ENCODE data around the gene GALNT18. TPM values are rescaled to one million over a fixed set of nuclear protein-coding genes. Genes with fewer than 3 reads are reported as not detected.

Gene GALNT18
- polyA plus RNA-seq, 1 donor (not counting 4 experiments of a cell fraction or from before 2014, with no cell fraction given), result 27.2 TPM

DNA sequence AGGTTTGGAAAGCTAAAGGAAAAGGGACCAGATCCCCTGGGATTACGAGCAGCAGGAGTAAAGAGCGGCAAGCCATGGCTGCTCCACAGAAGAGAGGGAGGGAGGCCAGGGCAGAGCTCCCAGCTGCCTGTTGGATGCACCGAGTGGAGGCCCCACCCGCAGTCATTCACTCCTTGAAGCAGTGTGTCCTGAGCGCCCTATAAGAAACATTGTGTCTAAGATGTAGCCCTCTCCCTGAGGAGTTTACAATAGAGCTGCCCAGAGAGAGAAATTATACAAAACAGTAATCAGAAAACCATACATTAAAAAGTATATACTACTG, 214.1 kb downstream of the GALNT18 start:
- no peak for TF ChIP-seq EZH2 (IDR thresholded peaks at IDR 0.05; ENCODE audit: low read length)
- TF ChIP-seq, protein P1, sequence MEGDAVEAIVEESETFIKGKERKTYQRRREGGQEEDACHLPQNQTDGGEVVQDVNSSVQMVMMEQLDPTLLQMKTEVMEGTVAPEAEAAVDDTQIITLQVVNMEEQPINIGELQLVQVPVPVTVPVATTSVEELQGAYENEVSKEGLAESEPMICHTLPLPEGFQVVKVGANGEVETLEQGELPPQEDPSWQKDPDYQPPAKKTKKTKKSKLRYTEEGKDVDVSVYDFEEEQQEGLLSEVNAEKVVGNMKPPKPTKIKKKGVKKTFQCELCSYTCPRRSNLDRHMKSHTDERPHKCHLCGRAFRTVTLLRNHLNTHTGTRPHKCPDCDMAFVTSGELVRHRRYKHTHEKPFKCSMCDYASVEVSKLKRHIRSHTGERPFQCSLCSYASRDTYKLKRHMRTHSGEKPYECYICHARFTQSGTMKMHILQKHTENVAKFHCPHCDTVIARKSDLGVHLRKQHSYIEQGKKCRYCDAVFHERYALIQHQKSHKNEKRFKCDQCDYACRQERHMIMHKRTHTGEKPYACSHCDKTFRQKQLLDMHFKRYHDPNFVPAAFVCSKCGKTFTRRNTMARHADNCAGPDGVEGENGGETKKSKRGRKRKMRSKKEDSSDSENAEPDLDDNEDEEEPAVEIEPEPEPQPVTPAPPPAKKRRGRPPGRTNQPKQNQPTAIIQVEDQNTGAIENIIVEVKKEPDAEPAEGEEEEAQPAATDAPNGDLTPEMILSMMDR (optimal IDR thresholded peaks at IDR 0.05 in 1 of 3, IDR thresholded peaks at IDR 0.05 in 1 of 3, conservative IDR thresholded peaks at IDR 0.05 in 1 of 3; ENCODE audit: extremely low read depth in 1 of 3, insufficient read depth in 2 of 3, low read length in 3 of 3), result no peak
- no peaks in the 10 kb centered on the region for H3K27me3 ChIP-seq (ENCODE audit: control insufficient read depth, extremely low read depth, insufficient read depth, low read length)
- H3K9me1 ChIP-seq (ENCODE audit: control insufficient read depth, extremely low read depth, insufficient read depth, low read length), result no peaks in the 10 kb centered on the region

DNA sequence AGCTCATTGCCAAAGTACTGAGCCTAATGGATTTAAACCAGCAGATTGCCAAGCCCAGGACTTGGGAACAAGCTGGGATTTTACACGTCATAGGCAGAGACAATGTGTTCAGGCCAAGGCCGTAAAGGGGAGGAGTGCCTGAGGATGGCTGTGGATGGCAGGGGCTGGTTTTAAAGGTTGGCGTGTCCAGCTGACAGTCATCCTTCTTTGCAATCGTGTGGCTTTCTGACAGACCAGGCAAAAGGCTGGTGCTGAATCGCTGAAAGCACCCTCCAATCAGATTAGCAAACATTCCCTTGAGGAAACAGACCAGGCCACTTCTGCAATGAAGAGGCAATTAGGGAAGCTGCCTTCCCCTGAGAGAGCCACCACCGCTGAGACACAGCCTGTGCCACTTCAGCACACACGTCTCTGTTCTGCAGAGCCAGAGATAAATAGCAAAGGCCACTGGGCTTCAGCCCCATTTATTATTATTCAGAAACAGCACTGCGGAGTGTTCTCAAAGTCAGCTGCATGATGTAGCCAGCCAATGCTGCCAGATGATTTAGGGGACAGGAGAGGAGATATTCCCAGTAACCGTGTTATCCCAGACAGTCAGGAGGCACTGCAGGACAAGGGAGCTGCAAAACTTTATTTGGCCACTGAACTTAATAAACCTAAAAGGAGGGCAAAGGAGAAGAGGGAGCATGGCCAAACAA, 214.6 kb downstream of the GALNT18 start:
- dilution Hi-C loops (cut with MboI; ENCODE audit: extremely low pct_ligation_motif_present, low sequenced_read_pairs), result no loop called here
- FAIRE-seq, result no peak

More for the DNA sequence above, 214.1 kb downstream of the GALNT18 start:
- H3K4me1 ChIP-seq (ENCODE audit: control insufficient read depth, extremely low read depth, insufficient read depth, low read length), result peaks cover 25% of the 10 kb centered on the region
- dilution Hi-C loops (cut with MboI; ENCODE audit: extremely low pct_ligation_motif_present, low sequenced_read_pairs), result no loop called here
- no peak overlapping the region for H3K27ac ChIP-seq (ENCODE audit: control insufficient read depth, insufficient read depth, low read length)
- peaks cover 2% of the 10 kb centered on the region for H3K79me2 ChIP-seq (ENCODE audit: control insufficient read depth, insufficient read depth, low read length)
- H3K36me3 ChIP-seq (ENCODE audit: control insufficient read depth in 2 of 2, extremely low read depth in 1 of 2, insufficient read depth in 2 of 2, low read length in 2 of 2), result peaks cover 0 to 7% of the 10 kb centered on the region in 2 experiments
- H2AFZ ChIP-seq (ENCODE audit: control insufficient read depth, low read length), result no peak overlapping the region
- no peak overlapping the region for H3K4me2 ChIP-seq (ENCODE audit: control insufficient read depth, extremely low read depth, insufficient read depth, low read depth, low read length)
- peaks cover 10% of the 10 kb centered on the region for H4K20me1 ChIP-seq (ENCODE audit: control insufficient read depth, extremely low read depth, insufficient read depth, low read length)
- no peak overlapping the region for H3K4me3 ChIP-seq (ENCODE audit: control insufficient read depth in 2 of 3, extremely low read depth in 1 of 3, insufficient read depth in 2 of 3, low read depth in 1 of 3, low read length in 3 of 3)
- no peaks in the 10 kb centered on the region for H3K9me3 ChIP-seq (ENCODE audit: control insufficient read depth, low read depth, low read length)
- H3K9ac ChIP-seq (ENCODE audit: control insufficient read depth, extremely low read depth, insufficient read depth, low read length), result no peak overlapping the region
- DNase-seq (ENCODE audit: low read depth, low spot score), result no peak
- no peak for FAIRE-seq

More for the DNA sequence above, 214.6 kb downstream of the GALNT18 start:
- Histone ChIP-seq H3K9ac (ENCODE audit: control insufficient read depth, extremely low read depth, insufficient read depth, low read length) (no peak overlapping the region), H3K79me2 (ENCODE audit: control insufficient read depth, insufficient read depth, low read length) (peaks cover 2% of the 10 kb centered on the region), H3K36me3 (ENCODE audit: control insufficient read depth in 2 of 2, extremely low read depth in 1 of 2, insufficient read depth in 2 of 2, low read length in 2 of 2) (peaks cover 0 to 7% of the 10 kb centered on the region in 2 experiments), H3K4me1 (ENCODE audit: control insufficient read depth, extremely low read depth, insufficient read depth, low read length) (peaks cover 25% of the 10 kb centered on the region), H2AFZ (ENCODE audit: control insufficient read depth, low read length) (no peak overlapping the region), H3K4me3 (ENCODE audit: control insufficient read depth in 2 of 3, extremely low read depth in 1 of 3, insufficient read depth in 2 of 3, low read depth in 1 of 3, low read length in 3 of 3) (no peak overlapping the region), H4K20me1 (ENCODE audit: control insufficient read depth, extremely low read depth, insufficient read depth, low read length) (peaks cover 7% of the 10 kb centered on the region), H3K27me3 (ENCODE audit: control insufficient read depth, extremely low read depth, insufficient read depth, low read length) (no peaks in the 10 kb centered on the region), H3K27ac (ENCODE audit: control insufficient read depth, insufficient read depth, low read length) (no peak overlapping the region), H3K9me3 (ENCODE audit: control insufficient read depth, low read depth, low read length) (no peaks in the 10 kb centered on the region), H3K4me2 (ENCODE audit: control insufficient read depth, extremely low read depth, insufficient read depth, low read depth, low read length) (no peak overlapping the region), H3K9me1 (ENCODE audit: control insufficient read depth, extremely low read depth, insufficient read depth, low read length) (no peaks in the 10 kb centered on the region)
- DNase-seq (ENCODE audit: low read depth, low spot score), result no peak
- TF ChIP-seq, protein P1 (optimal IDR thresholded peaks at IDR 0.05 in 1 of 3, IDR thresholded peaks at IDR 0.05 in 1 of 3, conservative IDR thresholded peaks at IDR 0.05 in 1 of 3; ENCODE audit: extremely low read depth in 1 of 3, insufficient read depth in 2 of 3, low read length in 3 of 3), result no peak
- no peak for TF ChIP-seq EZH2 (IDR thresholded peaks at IDR 0.05; ENCODE audit: low read length)

All from keratinocyte (primary cell).